ENCODE results near the gene PDGFC.

PDGFC gene

DNA sequence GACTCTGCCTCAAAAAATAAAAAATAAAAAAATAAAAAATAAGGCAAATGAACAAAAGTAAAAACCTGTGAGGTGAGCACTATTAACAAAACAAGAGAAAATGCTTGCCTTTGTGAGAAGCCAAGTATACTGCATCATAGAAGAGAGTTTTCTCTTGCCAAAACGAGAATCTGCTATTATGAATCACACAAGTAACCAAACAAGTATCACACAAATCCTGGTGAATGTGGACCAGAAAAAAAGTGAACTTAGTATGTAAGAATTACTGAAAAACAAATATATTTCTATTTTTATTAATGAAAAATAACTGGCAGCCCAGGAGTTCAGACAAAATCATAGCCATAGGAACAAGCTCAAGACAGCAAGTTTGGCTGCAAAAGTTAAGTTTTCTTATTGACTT is 193.5 kb downstream of the PDGFC start:
- DNase-seq (ENCODE audit: low read depth): no peak
- TF ChIP-seq, protein P1, sequence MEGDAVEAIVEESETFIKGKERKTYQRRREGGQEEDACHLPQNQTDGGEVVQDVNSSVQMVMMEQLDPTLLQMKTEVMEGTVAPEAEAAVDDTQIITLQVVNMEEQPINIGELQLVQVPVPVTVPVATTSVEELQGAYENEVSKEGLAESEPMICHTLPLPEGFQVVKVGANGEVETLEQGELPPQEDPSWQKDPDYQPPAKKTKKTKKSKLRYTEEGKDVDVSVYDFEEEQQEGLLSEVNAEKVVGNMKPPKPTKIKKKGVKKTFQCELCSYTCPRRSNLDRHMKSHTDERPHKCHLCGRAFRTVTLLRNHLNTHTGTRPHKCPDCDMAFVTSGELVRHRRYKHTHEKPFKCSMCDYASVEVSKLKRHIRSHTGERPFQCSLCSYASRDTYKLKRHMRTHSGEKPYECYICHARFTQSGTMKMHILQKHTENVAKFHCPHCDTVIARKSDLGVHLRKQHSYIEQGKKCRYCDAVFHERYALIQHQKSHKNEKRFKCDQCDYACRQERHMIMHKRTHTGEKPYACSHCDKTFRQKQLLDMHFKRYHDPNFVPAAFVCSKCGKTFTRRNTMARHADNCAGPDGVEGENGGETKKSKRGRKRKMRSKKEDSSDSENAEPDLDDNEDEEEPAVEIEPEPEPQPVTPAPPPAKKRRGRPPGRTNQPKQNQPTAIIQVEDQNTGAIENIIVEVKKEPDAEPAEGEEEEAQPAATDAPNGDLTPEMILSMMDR (IDR thresholded peaks at IDR 0.05; ENCODE audit: control insufficient read depth, insufficient read depth, low read depth, low read length, missing control alignments): no peak
- no peak overlapping the region for H3K4me3 ChIP-seq (ENCODE audit: control insufficient read depth, low read depth, low read length)

GRCh38 chr4:156775813-156776212 is 195.8 kb downstream of the PDGFC start:
- no peak for DNase-seq (ENCODE audit: low read depth)
- H3K4me3 ChIP-seq (ENCODE audit: control insufficient read depth, low read depth, low read length): no peak overlapping the region
- TF ChIP-seq, protein P1 (IDR thresholded peaks at IDR 0.05; ENCODE audit: control insufficient read depth, insufficient read depth, low read depth, low read length, missing control alignments): no peak

- TF ChIP-seq, protein P1 (IDR thresholded peaks at IDR 0.05; ENCODE audit: control insufficient read depth, insufficient read depth, low read depth, low read length, missing control alignments): no peak
- H3K4me3 ChIP-seq (ENCODE audit: control insufficient read depth, low read depth, low read length): peak overlapping the region; percentile 11
- peak; percentile 86 for DNase-seq (ENCODE audit: low read depth)
Measured at GRCh38 chr4:156774422-156774821, 197.2 kb downstream of the PDGFC start.

DNA sequence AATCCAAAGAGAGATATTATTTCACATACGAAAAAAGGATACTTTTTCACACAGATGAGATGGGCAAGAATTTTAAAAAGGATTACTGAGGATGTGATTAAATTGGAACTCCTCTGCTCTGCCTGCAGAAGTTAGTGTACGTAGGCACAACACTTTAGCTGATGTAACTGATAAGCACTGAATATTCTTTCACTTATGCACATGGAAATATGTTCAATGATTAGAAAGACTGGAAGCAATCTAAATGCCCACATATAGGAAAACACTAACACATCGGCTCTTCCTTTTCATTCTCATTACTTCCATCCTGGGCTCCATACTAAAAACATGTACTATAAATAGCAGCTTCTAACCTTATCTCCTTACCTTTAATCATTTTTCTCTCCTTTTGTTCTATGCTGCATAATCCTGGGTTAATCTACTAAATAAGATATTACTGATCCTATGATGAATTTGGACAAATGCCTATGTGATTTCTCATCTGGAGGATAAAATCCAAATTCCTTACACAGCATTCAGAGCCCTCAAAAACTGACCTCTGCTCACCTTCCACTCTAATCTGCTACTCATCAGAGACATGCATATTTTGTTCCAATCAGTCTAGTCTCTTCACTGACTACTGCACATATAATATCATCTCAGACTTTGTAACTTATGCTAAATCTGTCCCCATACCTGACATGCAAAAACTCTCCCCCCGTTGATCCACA is 197.8 kb downstream of the PDGFC start:
- no peak overlapping the region for H3K4me3 ChIP-seq (ENCODE audit: control insufficient read depth, low read depth, low read length)
- DNase-seq (ENCODE audit: low read depth): no peak
- TF ChIP-seq, protein P1 (IDR thresholded peaks at IDR 0.05; ENCODE audit: control insufficient read depth, insufficient read depth, low read depth, low read length, missing control alignments): no peak

DNA sequence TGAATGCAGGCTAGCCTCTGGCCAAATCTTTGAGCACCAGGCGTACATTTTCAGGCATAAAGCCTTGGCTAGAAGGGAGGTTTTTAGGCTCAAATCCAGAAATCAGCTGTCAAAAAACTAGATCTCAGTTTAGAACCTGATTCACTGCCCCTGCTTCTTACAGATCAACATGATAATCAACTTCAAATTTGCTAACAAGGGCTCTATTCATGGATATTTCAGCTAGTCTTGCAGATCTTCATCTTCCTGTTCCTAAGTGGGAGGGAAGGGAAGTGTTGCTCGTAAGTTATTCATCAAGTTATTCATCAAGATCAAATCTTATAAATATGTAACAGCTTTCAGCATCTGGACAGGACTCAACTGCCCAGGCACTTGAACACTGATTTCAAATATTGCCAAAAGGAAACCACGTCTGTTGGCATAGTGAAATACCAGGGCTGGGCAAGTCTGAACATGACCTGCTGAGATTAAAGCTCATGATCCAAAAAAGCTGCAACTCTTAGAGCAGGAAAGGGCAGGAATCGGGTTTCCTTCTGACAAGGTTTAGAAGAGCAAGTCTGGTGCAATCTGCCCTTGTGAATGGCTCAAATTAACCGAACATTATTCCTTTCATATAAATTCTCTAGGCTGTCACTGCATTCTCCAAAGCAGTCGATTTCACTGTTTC is 200.3 kb downstream of the PDGFC start:
- TF ChIP-seq, protein P1 (IDR thresholded peaks at IDR 0.05; ENCODE audit: control insufficient read depth, insufficient read depth, low read depth, low read length, missing control alignments): no peak
- peak; percentile 68 for DNase-seq (ENCODE audit: low read depth)

GRCh38 chr4:156770140-156770539 is 201.5 kb downstream of the PDGFC start:
- TF ChIP-seq, protein P1 (IDR thresholded peaks at IDR 0.05; ENCODE audit: control insufficient read depth, insufficient read depth, low read depth, low read length, missing control alignments): no peak
- H3K4me3 ChIP-seq (ENCODE audit: control insufficient read depth, low read depth, low read length): no peak overlapping the region
- no peak for DNase-seq (ENCODE audit: low read depth)

More for the DNA sequence above, 200.3 kb downstream of the PDGFC start:
- no peak overlapping the region for H3K4me3 ChIP-seq (ENCODE audit: control insufficient read depth, low read depth, low read length)
